AG08395 (cell line): ENCODE measurements around the gene CCDC188.

ENCODE experiments used
- DNase-seq: peaks from one replicate; pipeline ENCODE4 v3.0.0; 2012; ENCODE audit warnings: mixed read lengths, low spot score

The CCDC188 gene

DNA sequence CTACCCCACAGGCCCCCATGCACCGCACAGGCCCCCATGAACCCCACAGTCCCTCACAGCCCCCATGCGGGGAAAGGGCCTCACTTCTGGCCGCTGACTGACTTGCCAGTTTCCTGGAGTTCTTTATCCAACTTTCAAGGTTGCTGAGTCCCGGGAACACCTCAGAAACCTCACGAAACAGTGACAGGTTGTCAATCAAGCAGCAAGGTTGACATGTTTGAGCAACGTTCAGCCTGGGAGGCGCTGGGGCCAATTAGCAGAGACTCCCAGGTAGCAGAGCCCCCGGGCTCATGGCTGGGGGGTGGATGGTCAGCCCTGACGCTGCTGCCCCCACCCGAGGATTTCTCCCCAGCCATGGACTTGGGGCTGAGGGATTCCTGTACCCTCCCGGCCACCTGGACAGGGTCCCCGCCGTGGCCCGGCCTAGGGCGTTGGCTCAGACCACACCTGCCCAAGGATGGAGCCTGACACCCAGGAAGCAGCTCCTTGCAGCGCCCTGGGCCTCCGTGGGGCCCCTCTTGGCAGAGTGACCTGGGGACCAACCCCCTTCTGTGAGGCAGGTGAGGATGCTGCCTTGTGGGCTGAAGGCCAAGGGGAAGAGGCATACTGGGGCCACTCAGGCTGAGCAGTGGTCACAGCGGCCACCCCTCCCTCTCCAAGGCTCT lies 33.8 kb upstream of the CCDC188 start:
- DNase-seq: no peak

DNA sequence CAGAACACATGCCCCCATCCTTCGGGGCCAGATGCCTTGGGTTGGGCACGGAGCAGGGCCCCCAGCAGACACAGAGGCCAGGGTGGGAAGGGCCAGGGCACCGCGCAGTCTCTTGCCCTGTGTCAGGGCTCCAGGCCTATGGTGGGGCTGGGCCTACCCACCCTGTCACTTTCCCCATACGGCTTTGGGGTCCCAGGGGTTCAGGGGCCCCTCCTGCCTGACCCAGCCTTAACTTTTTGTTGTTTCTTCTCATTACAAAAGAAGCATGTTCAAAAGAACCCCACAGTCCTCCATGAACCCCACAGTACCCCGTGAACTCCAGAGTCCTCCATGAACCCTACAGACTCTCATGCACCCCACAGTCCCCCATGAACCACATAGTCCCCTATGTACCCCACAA lies 33.0 kb upstream of the CCDC188 start:
- DNase-seq: no peak

- DNase-seq: no peak
These were observed 32.2 kb upstream of the CCDC188 start for GRCh38 chr22:20183101-20183500.

- DNase-seq: no peak
These were observed 31.5 kb upstream of the CCDC188 start for GRCh38 chr22:20182365-20182764.

GRCh38 chr22:20181884-20182236 lies 31.0 kb upstream of the CCDC188 start:
- DNase-seq: no peak

GRCh38 chr22:20181194-20181883 lies 30.5 kb upstream of the CCDC188 start:
- DNase-seq: no peak

DNA sequence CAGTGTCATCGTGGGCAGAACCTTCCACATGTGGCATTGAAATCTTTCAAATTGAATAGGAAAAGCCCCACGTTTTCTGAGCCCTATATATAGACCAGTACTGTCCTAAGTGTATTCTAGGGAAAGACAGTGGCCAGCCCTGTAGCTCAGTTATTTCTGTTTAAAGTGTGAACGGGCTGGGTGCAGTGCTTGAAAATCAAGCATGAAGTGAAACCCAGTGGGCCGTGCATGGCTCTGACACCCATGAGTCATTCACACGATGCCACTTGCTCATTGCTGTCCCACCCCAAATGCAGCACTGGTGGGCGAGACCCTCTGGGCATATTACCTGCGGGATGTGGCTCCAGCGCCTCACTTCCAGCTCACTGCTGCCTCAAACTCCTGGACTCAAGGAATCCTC lies 29.8 kb upstream of the CCDC188 start:
- DNase-seq: no peak

- no peak for DNase-seq
These were observed 29.4 kb upstream of the CCDC188 start for GRCh38 chr22:20180245-20180630.

DNA sequence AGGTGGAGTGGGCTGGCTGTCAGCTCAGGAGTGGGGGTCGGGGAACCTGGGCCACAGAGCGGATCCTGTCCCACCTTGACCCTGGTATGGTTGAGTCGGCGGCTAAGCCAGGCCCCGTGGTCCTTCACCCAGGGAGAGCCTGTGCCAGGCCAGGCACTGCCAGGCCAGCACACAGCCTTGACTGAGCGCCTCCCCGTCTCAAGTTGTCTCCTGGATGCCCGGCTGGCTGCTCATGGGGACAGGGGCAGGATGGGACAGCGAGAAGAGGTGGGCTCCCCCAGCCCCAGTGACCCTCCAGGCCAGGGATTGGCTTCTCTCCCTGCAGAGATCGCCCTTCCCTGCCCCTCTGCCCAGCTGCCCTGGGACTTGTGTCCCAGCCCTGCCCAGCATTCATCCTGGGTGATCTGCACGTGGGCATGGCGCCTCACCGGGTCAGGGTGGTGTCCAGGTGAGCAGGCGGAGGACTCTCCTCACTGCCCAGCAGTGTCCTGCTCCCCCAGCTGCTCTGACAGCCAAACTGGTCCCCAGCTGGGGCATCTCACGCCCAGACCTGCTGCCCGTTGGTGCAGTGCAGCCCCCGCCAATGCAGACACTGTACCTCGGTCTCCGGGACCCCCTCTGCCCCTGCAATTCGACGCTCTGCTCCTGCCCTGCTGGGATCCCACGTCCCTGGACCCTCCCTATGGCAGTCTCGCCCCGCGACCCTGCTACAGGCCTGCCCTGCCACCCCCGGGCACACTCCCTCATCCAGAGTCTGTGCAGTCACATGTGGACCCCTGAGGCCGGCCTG lies 28.8 kb upstream of the CCDC188 start:
- DNase-seq: no peak

GRCh38 chr22:20178915-20179227 lies 28.0 kb upstream of the CCDC188 start:
- no peak for DNase-seq

DNA sequence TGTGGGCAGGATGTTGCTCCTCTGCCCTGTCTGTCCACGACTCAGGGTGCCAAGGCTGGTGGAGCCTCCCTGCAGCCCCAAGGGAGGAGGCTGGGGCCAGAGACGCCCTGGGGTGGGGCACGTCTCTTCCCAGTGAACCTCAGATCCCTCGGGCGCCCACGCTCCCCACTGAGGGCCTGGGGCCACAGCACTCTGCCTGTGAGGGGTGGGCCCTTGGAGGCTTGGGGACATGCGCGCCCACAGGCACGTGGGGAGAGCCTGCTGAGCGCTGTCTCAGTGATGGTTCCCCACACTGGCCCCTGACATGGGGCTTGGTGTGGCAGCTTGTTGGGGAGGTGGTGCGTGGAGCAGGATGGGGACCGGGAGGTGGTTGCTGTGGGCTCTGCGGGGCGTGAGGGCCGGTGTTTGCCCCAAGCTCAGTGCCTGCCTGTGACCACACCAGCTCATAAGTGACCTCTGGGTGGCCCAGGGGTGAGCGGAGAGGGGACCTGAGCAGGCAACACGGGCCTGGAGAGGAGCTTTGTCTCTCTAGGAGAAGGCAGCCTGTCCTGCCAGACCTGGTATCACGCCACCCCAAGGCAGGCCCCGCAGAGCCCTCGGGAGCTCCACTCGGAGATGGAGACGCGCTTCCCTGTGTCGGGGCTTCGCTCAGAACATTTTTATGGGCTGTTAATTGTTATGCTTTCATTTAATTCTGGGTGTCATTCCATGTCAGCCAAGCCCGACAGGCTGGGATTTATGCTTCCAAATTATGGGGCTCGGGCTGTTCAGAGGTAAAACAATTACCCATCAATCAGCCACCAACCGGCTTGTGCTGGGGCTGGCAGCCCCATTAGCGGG lies 27.4 kb upstream of the CCDC188 start:
- no peak for DNase-seq

DNA sequence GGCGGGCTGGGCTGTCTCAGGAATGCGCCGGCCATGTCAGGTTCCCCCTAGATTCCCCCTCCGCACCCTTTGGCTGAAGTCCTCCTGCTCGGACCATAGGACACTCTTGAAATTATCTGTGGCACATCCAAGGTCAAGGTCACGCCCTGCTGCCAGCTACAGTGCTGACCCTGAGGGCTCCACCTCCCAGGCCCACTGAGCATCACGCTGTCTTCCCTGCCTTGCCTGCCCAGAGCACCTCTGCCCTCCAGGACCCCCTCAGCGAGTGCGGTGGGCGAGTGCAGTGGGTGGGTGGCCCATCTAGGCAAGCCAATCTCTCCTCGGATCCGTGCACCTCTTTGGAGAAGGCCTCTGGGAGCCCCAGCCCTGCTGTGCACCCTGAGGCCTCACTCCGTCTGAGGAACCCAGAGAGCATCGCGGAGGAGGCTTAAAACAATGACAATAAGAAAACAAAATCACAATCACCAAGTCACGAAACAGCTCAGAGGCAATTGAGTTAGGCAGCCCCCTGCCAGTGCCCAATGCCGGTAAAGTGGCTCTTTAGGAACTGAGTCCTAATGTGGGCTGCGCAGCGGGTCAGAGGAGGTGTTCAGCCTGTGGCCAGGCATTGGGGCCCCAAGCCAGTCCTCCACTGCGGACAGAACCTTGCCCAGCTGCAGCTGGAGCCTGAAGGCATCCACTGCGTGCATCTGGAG lies 26.5 kb upstream of the CCDC188 start:
- no peak for DNase-seq

- no peak for DNase-seq
These were observed 25.7 kb upstream of the CCDC188 start for GRCh38 chr22:20176421-20177085.

DNA sequence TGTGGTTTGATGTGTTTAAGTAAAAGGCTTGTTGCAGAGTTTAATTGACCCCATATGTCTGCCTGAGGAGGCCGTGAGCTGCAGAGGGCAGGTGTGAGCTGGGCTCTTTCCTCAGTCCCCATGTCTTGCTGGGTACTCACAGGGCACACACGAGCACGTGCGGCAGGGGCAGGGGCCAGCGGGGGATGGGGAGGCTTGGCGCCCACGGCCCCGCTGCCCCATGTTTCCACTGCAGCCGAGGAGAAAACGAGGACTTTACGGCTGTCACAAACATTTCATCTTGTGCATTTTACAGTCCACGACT lies 24.7 kb upstream of the CCDC188 start:
- DNase-seq: no peak

DNA sequence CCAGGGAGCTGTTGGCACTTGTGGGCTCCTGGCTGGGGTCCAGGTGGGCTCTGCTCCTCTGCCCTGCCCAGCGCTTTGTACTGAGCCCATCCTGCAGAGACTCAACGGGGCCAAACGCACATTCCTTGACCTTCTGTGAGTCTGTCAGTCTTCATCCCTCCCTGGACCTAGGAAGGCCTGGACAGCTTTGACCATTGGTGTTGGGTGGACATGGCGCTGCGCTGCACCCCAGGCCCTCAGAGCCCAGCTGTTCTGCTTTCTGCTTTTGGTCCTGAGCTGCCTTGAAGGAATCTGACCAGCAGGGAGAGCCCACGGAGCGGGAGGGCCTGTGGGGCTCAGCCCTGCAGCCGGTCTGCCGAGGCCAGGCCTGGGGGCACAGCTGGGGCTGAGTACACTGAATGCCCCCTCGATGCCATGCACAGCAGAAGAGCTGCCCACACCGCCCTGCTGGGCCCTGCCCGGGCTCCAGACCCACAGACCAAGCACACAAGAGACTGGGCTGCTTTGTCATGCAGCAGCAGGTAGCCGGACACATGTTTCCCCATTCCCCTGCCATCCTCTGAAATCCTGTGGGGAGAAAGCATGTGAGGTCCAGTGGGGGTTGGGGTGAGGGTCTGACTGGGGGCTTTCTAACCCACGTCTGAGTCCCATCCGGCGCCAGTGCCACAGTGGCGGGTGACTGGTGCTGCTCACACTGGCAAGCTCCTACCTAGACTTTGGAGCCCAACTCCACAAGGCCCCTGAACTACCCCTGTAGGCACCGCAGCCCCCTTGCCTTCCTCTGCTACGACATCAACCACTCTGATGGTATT lies 24.1 kb upstream of the CCDC188 start:
- no peak for DNase-seq

DNA sequence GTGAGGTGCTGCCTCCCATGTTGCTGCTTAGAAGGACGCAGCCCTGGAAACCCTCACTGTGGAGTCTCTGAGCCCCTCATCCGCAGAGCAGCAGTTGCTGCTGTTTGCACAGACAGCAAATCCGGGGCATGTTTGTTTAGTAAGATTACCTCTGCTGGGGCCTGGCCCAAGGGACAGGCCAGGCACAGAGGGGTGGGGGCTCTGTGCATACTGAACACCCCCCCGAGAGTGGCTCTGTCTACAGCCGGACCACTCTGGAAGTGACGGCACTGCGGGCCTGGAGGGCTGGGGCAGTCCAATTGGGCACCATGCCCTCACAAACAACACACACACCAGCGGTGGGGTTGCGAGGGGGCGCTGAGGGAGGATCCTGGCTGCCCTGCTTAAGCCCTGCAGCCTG lies 22.9 kb upstream of the CCDC188 start:
- no peak for DNase-seq

GRCh38 chr22:20173246-20173645 lies 22.4 kb upstream of the CCDC188 start:
- DNase-seq: no peak

DNA sequence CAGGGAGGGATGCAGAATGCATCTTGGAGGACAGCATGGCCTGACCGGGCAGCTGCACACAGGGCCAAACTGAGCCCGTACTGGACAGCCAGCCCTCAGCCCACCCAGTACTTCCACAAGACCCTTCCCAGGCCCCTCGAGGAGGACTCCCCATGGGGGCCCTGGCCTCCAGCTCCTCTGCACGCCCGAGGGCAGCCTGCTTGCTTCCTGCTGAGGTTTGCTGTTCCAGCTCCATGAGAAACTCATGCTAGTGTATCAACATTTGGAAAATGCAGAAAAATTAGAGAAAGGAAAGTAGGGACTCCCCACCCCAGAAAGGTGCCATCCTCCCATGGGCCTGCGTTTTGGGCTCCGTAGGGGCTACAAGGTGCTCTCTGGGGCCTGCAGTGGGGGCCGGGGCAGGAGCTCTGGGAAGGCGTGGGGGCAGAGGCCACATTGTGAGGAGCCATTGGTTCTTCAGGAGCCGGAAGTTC lies 21.3 kb upstream of the CCDC188 start:
- DNase-seq: no peak

DNA sequence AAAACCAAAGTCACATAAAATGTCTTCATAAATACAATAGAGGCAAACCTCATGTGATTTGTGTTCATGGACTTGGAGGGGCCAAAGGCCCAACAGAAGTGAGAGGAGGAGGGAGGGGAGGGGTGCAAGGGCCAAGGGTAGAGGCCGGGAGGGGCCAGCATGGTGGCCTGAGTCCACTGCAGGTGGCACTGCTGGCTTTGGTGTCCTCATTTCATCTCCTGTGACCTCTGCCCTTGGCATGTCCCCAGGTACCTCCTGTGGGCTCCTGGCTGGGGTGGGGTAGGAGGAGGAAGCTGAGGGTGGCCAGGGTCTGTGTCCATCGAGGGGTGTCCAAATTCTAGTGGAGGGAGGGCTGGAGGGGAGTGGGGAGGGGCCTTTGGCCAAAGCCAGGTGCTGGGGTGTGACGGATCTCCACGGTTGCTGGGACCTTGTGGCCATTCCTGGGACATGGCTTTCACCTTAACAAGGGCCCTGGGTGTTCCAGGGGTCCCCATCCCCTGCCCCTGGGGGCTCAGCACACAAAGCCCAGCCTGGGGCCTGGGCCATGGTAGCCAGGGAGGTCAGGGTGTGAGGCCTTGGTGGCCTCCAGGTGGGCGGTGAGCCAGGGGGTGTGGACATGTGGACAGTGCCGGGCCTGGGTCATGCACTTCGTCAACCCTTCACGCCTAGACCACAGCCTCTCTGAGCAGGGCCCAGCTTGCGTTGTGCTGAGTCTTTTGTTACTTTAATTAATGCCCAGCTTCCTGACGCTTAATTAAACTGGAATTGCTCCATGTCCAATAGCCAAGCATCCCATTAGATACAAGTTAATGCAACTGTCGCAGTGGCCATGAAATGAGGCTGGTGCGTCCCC lies 20.7 kb upstream of the CCDC188 start:
- DNase-seq: no peak

DNA sequence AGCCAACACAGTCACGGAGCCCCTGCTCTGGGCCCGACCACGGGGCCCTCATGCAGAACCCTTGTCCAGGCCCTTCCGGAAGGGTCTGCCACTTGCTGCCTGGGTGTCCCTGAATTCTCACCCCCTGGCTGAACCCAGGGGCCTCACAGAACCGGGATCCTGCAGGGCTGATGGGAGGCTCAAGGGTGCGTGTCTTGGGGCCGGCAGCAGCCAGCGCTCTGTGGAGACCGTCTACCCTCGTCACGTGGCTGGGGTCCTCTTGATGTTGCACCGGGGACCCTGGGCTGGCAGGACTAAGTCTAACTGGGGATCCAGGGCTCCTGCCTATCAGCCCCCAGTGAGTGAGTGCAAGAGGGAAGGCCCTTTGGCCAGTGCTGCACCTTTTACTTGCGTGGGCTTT lies 19.3 kb upstream of the CCDC188 start:
- DNase-seq: no peak
